Activated CD4-positive, alpha-beta T cell treated with anti-CD3 and anti-CD28 coated beads, Interleukin-10, Interleukin-2, amounts not matched to agents 100 ng/mL and 50 ng/mL, durations not matched to agents 16 hours and 8 hours (primary cell): ENCODE measurements around the gene SOCS7.

Experiments used
- DNase-seq: peaks from one replicate; pipeline ENCODE4 v3.0.0-alpha.2; 2020

Gene SOCS7

GRCh38 chr17:38351412-38352222 lies at the start of gene SOCS7:
SOCS7 (plus strand) TSS chr17:38351844; CDS start chr17:38352053, 209 bp downstream.
- peak; percentile 94 for DNase-seq

GRCh38 chr17:38315497-38315896 lies 36.1 kb upstream of the SOCS7 start:
- DNase-seq, result peak; percentile 55

GRCh38 chr17:38317081-38317480 lies 34.6 kb upstream of the SOCS7 start:
- no peak for DNase-seq

GRCh38 chr17:38320482-38320881 lies 31.2 kb upstream of the SOCS7 start:
- no peak for DNase-seq

- DNase-seq, result peak; percentile 74
Measured at GRCh38 chr17:38322156-38322779, 29.4 kb upstream of the SOCS7 start.

- DNase-seq, result no peak
Measured at GRCh38 chr17:38322897-38323296, 28.7 kb upstream of the SOCS7 start.

GRCh38 chr17:38324141-38324697 lies 27.4 kb upstream of the SOCS7 start:
- no peak for DNase-seq

GRCh38 chr17:38324772-38325171 lies 26.9 kb upstream of the SOCS7 start:
- DNase-seq, result no peak

GRCh38 chr17:38325221-38325851 lies 26.3 kb upstream of the SOCS7 start:
- DNase-seq, result no peak

GRCh38 chr17:38326996-38327792 lies 24.4 kb upstream of the SOCS7 start:
- no peak for DNase-seq

- DNase-seq, result no peak
Measured at GRCh38 chr17:38327936-38328335, 23.7 kb upstream of the SOCS7 start.

- no peak for DNase-seq
Measured at GRCh38 chr17:38328620-38329019, 23.0 kb upstream of the SOCS7 start.

- DNase-seq, result no peak
Measured at GRCh38 chr17:38329284-38329683, 22.4 kb upstream of the SOCS7 start.

GRCh38 chr17:38329808-38330730 lies 21.6 kb upstream of the SOCS7 start:
- no peak for DNase-seq

- no peak for DNase-seq
Measured at GRCh38 chr17:38330941-38331411, 20.7 kb upstream of the SOCS7 start.

GRCh38 chr17:38332735-38333134 lies 18.9 kb upstream of the SOCS7 start:
- no peak for DNase-seq

GRCh38 chr17:38333635-38334295 lies 17.9 kb upstream of the SOCS7 start:
- peak; percentile 63 for DNase-seq

- DNase-seq, result no peak
Measured at GRCh38 chr17:38334480-38335364, 16.9 kb upstream of the SOCS7 start.

- DNase-seq, result no peak
Measured at GRCh38 chr17:38336838-38337237, 14.8 kb upstream of the SOCS7 start.

GRCh38 chr17:38338053-38338452 lies 13.6 kb upstream of the SOCS7 start:
- no peak for DNase-seq
